ENCODE results near the gene PDE4B. TPM values are rescaled to one million over a fixed set of nuclear protein-coding genes. Genes with fewer than 3 reads are reported as not detected.

The PDE4B gene
- total and polyA plus RNA-seq, 10 of the 15 experiments (the other 5 are each of a cell fraction or from before 2014, with no cell fraction given), result 3.0 to 13.2 (median 5.7) TPM

GRCh38 chr1:66357478-66358197 lies 564.9 kb downstream of the PDE4B start (continued):
- TF ChIP-seq ASH2L (IDR thresholded peaks at IDR 0.05; ENCODE audit: borderline replicate concordance, low read depth) (no peak), SP1 (IDR thresholded peaks at IDR 0.05; ENCODE audit: low read depth, low read length) (no peak), CBX5 (IDR thresholded peaks at IDR 0.05; ENCODE audit: low read depth) (no peak), ZNF217 (IDR thresholded peaks at IDR 0.05) (no peak), NR2C2 (IDR thresholded peaks at IDR 0.05; ENCODE audit: borderline replicate concordance, control insufficient read depth, insufficient read length, low read depth) (no peak), STAT3 (IDR thresholded peaks at IDR 0.05; ENCODE audit: low read depth, low read length) (no peak)

GRCh38 chr1:66359269-66359668 lies 566.6 kb downstream of the PDE4B start:
- no peak overlapping the region for H3K27ac ChIP-seq (ENCODE audit: control insufficient read depth, insufficient read depth)
- H3K4me1 ChIP-seq (ENCODE audit: control insufficient read depth, insufficient read depth, low read length), result peaks cover 9% of the 10 kb centered on the region
- in situ Hi-C loops (cut with MboI) (no loop called here), intact Hi-C loops (cut with micrococcal nuclease; ENCODE audit: unreplicated experiment) (loop anchor here (10.0 kb wide), 1 partner anchor 376 kb away; no protein-coding TSS in a partner anchor)
- H3K36me3 ChIP-seq (ENCODE audit: control insufficient read depth in 2 of 2, insufficient read depth in 2 of 2, low read length in 1 of 2), result peaks cover 6 to 11% of the 10 kb centered on the region in 2 experiments
- H3K79me2 ChIP-seq (ENCODE audit: control insufficient read depth, insufficient read depth, low read length), result peaks cover 2% of the 10 kb centered on the region
- H3K9ac ChIP-seq (ENCODE audit: control insufficient read depth, insufficient read depth, low read length), result no peak overlapping the region
- WGBS (ENCODE audit: insufficient coverage, insufficient replicate concordance, low lambda C conversion rate, missing lambda C conversion rate), result 94% methylated on average over 1 of the region's 1 CpG
- SMC1A ChIA-PET (ENCODE audit: uncharacterized antibody, unreplicated experiment), result interaction anchor here (0.6 to 23.1 kb wide), 13 partner anchors 8 to 980 kb away, joined by 3 to 463 read pairs (median 8); no protein-coding TSS in a partner anchor
- no peak for ATAC-seq
- no peaks in the 10 kb centered on the region for H3K9me3 ChIP-seq (replicated peaks; ENCODE audit: control insufficient read depth, insufficient read depth, low read length)
- POLR2A ChIA-PET, result no interaction called here
- BruUV-seq (replicated peaks), result no TSS peak
- no peaks in the 10 kb centered on the region for H4K20me1 ChIP-seq (ENCODE audit: control insufficient read depth, insufficient read depth)
- CTCF ChIA-PET, result interaction anchor here (1.5 to 24.3 kb wide), 9 partner anchors 8 to 109 kb away, joined by 3 to 396 read pairs (median 11); no protein-coding TSS in a partner anchor
- H3K4me2 ChIP-seq (ENCODE audit: control insufficient read depth, insufficient read depth), result no peak overlapping the region
- no peak overlapping the region for H3K4me3 ChIP-seq
- FAIRE-seq, result no peak
- TF ChIP-seq SIX5 (IDR thresholded peaks at IDR 0.05; ENCODE audit: low read depth, low read length, severe bottlenecking), result no peak
- no peak for TF ChIP-seq NR2C1 (IDR thresholded peaks at IDR 0.05)
- no peak for TF ChIP-seq SREBF1 (IDR thresholded peaks at IDR 0.05; ENCODE audit: low read length)
- no peak for TF ChIP-seq SRF (IDR thresholded peaks at IDR 0.05; ENCODE audit: low read depth in 2 of 2, low read length in 2 of 2)
- no peak for TF ChIP-seq IRF5 (IDR thresholded peaks at IDR 0.05; ENCODE audit: borderline replicate concordance)
- TF ChIP-seq, protein P1, sequence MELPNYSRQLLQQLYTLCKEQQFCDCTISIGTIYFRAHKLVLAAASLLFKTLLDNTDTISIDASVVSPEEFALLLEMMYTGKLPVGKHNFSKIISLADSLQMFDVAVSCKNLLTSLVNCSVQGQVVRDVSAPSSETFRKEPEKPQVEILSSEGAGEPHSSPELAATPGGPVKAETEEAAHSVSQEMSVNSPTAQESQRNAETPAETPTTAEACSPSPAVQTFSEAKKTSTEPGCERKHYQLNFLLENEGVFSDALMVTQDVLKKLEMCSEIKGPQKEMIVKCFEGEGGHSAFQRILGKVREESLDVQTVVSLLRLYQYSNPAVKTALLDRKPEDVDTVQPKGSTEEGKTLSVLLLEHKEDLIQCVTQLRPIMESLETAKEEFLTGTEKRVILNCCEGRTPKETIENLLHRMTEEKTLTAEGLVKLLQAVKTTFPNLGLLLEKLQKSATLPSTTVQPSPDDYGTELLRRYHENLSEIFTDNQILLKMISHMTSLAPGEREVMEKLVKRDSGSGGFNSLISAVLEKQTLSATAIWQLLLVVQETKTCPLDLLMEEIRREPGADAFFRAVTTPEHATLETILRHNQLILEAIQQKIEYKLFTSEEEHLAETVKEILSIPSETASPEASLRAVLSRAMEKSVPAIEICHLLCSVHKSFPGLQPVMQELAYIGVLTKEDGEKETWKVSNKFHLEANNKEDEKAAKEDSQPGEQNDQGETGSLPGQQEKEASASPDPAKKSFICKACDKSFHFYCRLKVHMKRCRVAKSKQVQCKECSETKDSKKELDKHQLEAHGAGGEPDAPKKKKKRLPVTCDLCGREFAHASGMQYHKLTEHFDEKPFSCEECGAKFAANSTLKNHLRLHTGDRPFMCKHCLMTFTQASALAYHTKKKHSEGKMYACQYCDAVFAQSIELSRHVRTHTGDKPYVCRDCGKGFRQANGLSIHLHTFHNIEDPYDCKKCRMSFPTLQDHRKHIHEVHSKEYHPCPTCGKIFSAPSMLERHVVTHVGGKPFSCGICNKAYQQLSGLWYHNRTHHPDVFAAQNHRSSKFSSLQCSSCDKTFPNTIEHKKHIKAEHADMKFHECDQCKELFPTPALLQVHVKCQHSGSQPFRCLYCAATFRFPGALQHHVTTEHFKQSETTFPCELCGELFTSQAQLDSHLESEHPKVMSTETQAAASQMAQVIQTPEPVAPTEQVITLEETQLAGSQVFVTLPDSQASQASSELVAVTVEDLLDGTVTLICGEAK (IDR thresholded peaks at IDR 0.05; ENCODE audit: borderline replicate concordance), result no peak
- no peak for TF ChIP-seq FOS (IDR thresholded peaks at IDR 0.05; ENCODE audit: borderline replicate concordance, extremely low read depth, insufficient read length)
- TF ChIP-seq NBN (IDR thresholded peaks at IDR 0.05), result no peak
- no peak for TF ChIP-seq NFYB (IDR thresholded peaks at IDR 0.05; ENCODE audit: insufficient read depth, low read depth, low read length)
- no peak overlapping the region for H2AFZ ChIP-seq (ENCODE audit: control insufficient read depth, low read depth, low read length)
- no peak for DNase-seq (ENCODE audit: low read depth, low spot score)
- H3K27me3 ChIP-seq (replicated peaks in 1 of 2; ENCODE audit: control insufficient read depth in 2 of 2, insufficient read depth in 2 of 2, low read length in 1 of 2), result no peaks in the 10 kb centered on the region
- RAD21 ChIA-PET (ENCODE audit: unreplicated experiment), result interaction anchor here (4.0 to 6.0 kb wide), 4 partner anchors 8 to 86 kb away, joined by 27 to 70 read pairs (median 38); no protein-coding TSS in a partner anchor

All from GM12878 (cell line).